ENCODE data around the gene KCNK16. TPM values are rescaled to one million over a fixed set of nuclear protein-coding genes. Genes with fewer than 3 reads are reported as not detected.

Gene KCNK16
- total and polyA plus RNA-seq, 2 donors (not counting 1 experiment from before 2014, with no cell fraction given) = not detected

GRCh38 chr6:39367700-39368099 is 45.2 kb upstream of the KCNK16 start:
- Histone ChIP-seq H3K36me3 (ENCODE audit: control insufficient read depth, insufficient read depth, low read length) (no peaks in the 10 kb centered on the region), H3K4me2 (ENCODE audit: extremely low read depth, insufficient read depth, low read length) (no peak overlapping the region), H3K9ac (ENCODE audit: insufficient read depth, low read length) (no peak overlapping the region), H3K27ac (ENCODE audit: insufficient read depth, low read length) (no peak overlapping the region), H3K27me3 (ENCODE audit: control insufficient read depth, insufficient read depth, low read length) (no peaks in the 10 kb centered on the region), H3K9me3 (ENCODE audit: control insufficient read depth, insufficient read depth, low read depth, low read length) (no peaks in the 10 kb centered on the region), H3K4me3 (replicated peaks in 1 of 4; ENCODE audit: control extremely low read depth in 1 of 4, insufficient read depth in 1 of 4, low read depth in 3 of 4, low read length in 4 of 4) (no peak overlapping the region), H3K79me2 (ENCODE audit: control insufficient read depth, insufficient read depth, low read length) (no peaks in the 10 kb centered on the region), H3K4me1 (ENCODE audit: control insufficient read depth, extremely low read depth, insufficient read depth, low read length) (no peaks in the 10 kb centered on the region), H2AFZ (ENCODE audit: low read length) (no peak overlapping the region), H4K20me1 (ENCODE audit: control insufficient read depth, extremely low read depth, insufficient read depth, low read length) (no peaks in the 10 kb centered on the region)
- TF ChIP-seq EZH2 (IDR thresholded peaks at IDR 0.05; ENCODE audit: low read length, missing control alignments) = no peak
- no peak for TF ChIP-seq CTCF (conservative IDR thresholded peaks at IDR 0.05 in 1 of 2, IDR thresholded peaks at IDR 0.05 in 1 of 2; ENCODE audit: low read depth in 1 of 2, low read length in 2 of 2)
- DNase-seq (ENCODE audit: low read depth in 2 of 2) = no peak

GRCh38 chr6:39366931-39367618 is 44.6 kb upstream of the KCNK16 start:
- Histone ChIP-seq H3K27ac (ENCODE audit: insufficient read depth, low read length) (no peak overlapping the region), H4K20me1 (ENCODE audit: control insufficient read depth, extremely low read depth, insufficient read depth, low read length) (no peaks in the 10 kb centered on the region), H3K4me2 (ENCODE audit: extremely low read depth, insufficient read depth, low read length) (no peak overlapping the region), H3K27me3 (ENCODE audit: control insufficient read depth, insufficient read depth, low read length) (no peaks in the 10 kb centered on the region), H3K79me2 (ENCODE audit: control insufficient read depth, insufficient read depth, low read length) (no peaks in the 10 kb centered on the region), H3K4me1 (ENCODE audit: control insufficient read depth, extremely low read depth, insufficient read depth, low read length) (no peaks in the 10 kb centered on the region), H3K9ac (ENCODE audit: insufficient read depth, low read length) (no peak overlapping the region), H3K36me3 (ENCODE audit: control insufficient read depth, insufficient read depth, low read length) (no peaks in the 10 kb centered on the region), H2AFZ (ENCODE audit: low read length) (no peak overlapping the region), H3K4me3 (replicated peaks in 1 of 4; ENCODE audit: control extremely low read depth in 1 of 4, insufficient read depth in 1 of 4, low read depth in 3 of 4, low read length in 4 of 4) (no peak overlapping the region), H3K9me3 (ENCODE audit: control insufficient read depth, insufficient read depth, low read depth, low read length) (no peaks in the 10 kb centered on the region)
- TF ChIP-seq CTCF (conservative IDR thresholded peaks at IDR 0.05 in 1 of 2, IDR thresholded peaks at IDR 0.05 in 1 of 2; ENCODE audit: low read depth in 1 of 2, low read length in 2 of 2) (no peak), EZH2 (IDR thresholded peaks at IDR 0.05; ENCODE audit: low read length, missing control alignments) (no peak)
- no peak for DNase-seq (ENCODE audit: low read depth in 2 of 2)

DNA sequence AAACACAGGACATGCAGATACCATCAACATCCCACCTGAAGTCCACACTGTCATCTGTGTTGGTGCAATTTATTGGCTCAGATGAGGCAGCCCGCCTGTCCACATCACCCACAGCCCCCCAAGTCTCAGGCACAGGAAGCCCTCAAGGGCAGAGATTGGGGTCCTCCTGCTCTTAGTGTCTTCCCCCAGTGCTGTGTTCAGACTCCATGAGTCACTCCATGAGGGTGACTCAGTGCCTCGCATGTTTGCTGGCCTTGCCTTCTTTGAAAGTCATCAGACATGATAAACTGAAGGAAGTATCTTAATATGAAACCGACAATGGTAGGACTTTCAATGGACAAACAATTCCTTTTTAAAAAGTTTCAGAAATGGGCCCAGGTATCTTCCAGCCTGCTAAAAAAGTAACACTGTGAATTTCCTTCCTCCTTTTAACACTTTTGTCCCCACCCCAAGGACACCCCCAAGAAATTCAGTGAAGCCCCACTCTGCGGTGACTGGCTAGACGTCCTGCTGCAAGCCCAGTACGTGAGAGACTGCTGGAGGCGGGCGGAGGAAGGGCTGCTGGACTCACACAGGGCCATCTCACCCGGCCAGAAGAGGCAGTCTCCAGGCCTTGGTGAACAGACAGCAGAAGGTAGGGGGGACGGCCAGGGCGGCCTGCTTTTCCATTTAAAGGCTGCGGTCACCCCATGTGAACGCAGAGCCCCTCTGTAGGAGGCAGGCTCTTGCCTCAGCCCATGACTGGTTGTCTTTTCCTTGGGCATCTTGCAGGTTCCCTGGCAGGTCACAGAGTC is 43.0 kb upstream of the KCNK16 start:
- H3K9me3 ChIP-seq (ENCODE audit: control insufficient read depth, insufficient read depth, low read depth, low read length) = no peaks in the 10 kb centered on the region
- no peaks in the 10 kb centered on the region for H4K20me1 ChIP-seq (ENCODE audit: control insufficient read depth, extremely low read depth, insufficient read depth, low read length)
- no peak for TF ChIP-seq CTCF (conservative IDR thresholded peaks at IDR 0.05 in 1 of 2, IDR thresholded peaks at IDR 0.05 in 1 of 2; ENCODE audit: low read depth in 1 of 2, low read length in 2 of 2)
- TF ChIP-seq EZH2 (IDR thresholded peaks at IDR 0.05; ENCODE audit: low read length, missing control alignments) = no peak
- H2AFZ ChIP-seq (ENCODE audit: low read length) = no peak overlapping the region
- peak; percentile 35 to 75 for DNase-seq (ENCODE audit: low read depth in 2 of 2)
- no peak overlapping the region for H3K27ac ChIP-seq (ENCODE audit: insufficient read depth, low read length)
- H3K36me3 ChIP-seq (ENCODE audit: control insufficient read depth, insufficient read depth, low read length) = no peaks in the 10 kb centered on the region
- H3K4me1 ChIP-seq (ENCODE audit: control insufficient read depth, extremely low read depth, insufficient read depth, low read length) = no peaks in the 10 kb centered on the region
- no peak overlapping the region for H3K4me2 ChIP-seq (ENCODE audit: extremely low read depth, insufficient read depth, low read length)
- H3K79me2 ChIP-seq (ENCODE audit: control insufficient read depth, insufficient read depth, low read length) = no peaks in the 10 kb centered on the region
- H3K27me3 ChIP-seq (ENCODE audit: control insufficient read depth, insufficient read depth, low read length) = no peaks in the 10 kb centered on the region
- H3K4me3 ChIP-seq (replicated peaks in 1 of 4; ENCODE audit: control extremely low read depth in 1 of 4, insufficient read depth in 1 of 4, low read depth in 3 of 4, low read length in 4 of 4) = no peak overlapping the region
- no peak overlapping the region for H3K9ac ChIP-seq (ENCODE audit: insufficient read depth, low read length)

Data from fibroblast of lung (primary cell).